Fibroblast of the conjunctiva (primary cell): ENCODE results near the gene ANKRD50.

ENCODE experiments used
- DNase-seq: peaks from one replicate; pipeline ENCODE4 v3.0.0-alpha.2; 2010; ENCODE audit warnings: low read depth

The ANKRD50 gene

DNA sequence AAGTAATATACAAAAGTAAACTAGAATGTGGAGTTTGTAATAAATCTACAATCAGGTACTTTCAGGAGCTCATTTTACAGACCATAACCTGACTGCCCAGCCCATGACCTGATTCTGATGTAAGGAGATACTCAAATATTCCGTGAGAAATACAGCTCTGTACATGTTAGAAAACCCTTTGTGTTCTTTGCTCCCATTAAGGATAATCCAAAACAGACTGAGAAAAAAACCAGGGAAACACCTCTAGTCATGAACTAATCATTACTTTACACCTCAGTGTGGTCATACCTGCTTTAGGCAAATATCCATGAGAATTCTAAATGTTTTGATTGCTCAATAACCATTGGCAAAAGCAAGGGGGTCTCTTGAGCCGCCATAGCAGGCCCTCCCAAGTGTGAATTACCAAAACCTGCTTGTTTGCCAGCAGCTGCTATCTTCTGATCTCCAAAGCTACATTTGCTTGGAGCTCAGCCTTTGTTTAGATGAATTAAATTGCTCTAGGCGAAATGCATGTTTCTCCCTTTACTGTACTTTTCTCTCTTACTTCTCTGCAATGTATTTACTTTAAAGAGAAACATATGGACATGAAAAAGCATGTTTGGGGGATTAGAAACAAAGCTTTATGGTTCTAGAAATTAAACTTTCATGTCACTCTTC, 79.1 kb downstream of the ANKRD50 start:
- peak; percentile 21 for DNase-seq

DNA sequence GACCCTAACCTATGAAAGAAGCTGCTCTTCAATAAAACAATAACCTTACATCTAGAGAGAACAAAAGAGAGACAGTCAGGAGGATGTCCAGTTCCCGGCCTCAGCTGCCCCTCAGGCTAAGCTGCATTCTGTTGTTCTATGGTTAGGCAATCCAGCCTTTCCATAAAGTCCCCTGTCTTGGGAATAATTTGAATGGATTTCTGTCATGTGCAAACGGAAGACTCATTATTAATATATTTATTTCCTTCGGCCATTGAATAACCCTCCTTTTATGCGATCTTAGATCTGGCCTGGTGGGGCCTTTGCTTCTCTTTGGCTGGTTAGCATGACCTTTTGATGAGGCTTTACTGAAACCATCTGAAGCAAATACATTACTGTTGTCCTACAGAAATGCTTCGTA, 80.1 kb downstream of the ANKRD50 start:
- DNase-seq: no peak

DNA sequence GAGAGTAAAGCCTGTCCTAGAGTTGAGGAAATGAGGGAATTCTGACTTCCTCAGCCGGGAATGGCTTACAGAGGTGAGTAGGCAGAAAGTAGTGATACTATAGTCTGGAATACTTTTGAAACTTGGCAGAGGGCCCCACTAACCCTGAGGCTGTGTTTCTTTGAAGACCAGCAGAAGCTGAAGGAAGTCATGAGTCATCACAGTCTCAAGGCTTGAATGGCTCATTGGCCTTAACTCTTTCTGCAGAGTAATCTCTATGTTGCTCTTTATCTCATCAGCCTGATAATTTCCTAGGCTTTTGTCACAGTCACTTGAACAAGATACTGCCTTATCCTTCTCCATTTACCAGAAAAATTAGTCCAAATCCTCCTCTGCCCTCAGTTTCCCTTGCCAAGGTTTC, 80.8 kb downstream of the ANKRD50 start:
- peak; percentile 91 for DNase-seq

DNA sequence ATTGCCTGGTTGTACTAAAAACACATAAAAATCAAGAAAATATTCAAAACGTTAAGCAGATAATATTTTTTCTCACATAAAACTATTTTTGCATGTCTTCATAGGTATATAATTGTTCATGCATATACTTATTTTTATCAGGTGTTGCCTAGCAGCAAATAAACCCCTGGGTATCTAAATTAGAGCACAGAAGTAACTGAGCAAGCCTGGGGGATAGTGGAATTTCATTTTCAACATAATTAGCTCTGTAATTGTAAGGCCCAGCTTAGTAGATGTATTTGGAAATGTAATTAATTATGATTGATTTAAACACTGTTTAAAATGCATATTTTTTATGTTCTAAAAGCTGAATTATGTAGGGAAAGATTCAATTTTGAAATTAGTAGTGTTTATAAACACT, 82.9 kb downstream of the ANKRD50 start:
- DNase-seq: no peak
